ENCODE results near the gene PRKAA1. TPM values are rescaled to one million over a fixed set of nuclear protein-coding genes. Genes with fewer than 3 reads are reported as not detected.

The PRKAA1 gene
- total RNA-seq, 1 donor from 2014 or later: 65.6 TPM

- H3K27me3 ChIP-seq (ENCODE audit: insufficient read depth, low read length): no peaks in the 10 kb centered on the region
- no peaks in the 10 kb centered on the region for H3K9me3 Mint-ChIP-seq (ENCODE audit: unreplicated experiment)
- peaks cover 4% of the 10 kb centered on the region for H4K20me1 ChIP-seq (ENCODE audit: insufficient read depth, low read length)
- H3K4me1 ChIP-seq (ENCODE audit: insufficient read depth, low read length): no peaks in the 10 kb centered on the region
- no peak overlapping the region for H3K4me3 Mint-ChIP-seq (ENCODE audit: unreplicated experiment)
- H3K36me3 ChIP-seq (ENCODE audit: insufficient read depth, low read length): no peaks in the 10 kb centered on the region
- H3K27ac ChIP-seq (ENCODE audit: low read depth, low read length): no peak overlapping the region
- H3K27ac Mint-ChIP-seq (ENCODE audit: unreplicated experiment): no peak overlapping the region
- H2AFZ ChIP-seq (ENCODE audit: low read depth, low read length): no peak overlapping the region
- H3K4me1 Mint-ChIP-seq (ENCODE audit: low read depth, unreplicated experiment): no peaks in the 10 kb centered on the region
- no peak for TF ChIP-seq EZH2 (IDR thresholded peaks at IDR 0.05; ENCODE audit: insufficient read depth, low read length)
- TF ChIP-seq CTCF (IDR thresholded peaks at IDR 0.05; ENCODE audit: insufficient read depth, low read depth, low read length): no peak
- no peak overlapping the region for H3K9ac ChIP-seq (ENCODE audit: low read length)
- H3K79me2 ChIP-seq (ENCODE audit: insufficient read depth, low read length): peaks cover 6% of the 10 kb centered on the region
- no peak overlapping the region for H3K4me2 ChIP-seq (ENCODE audit: low read length)
- no peaks in the 10 kb centered on the region for H3K27me3 Mint-ChIP-seq (ENCODE audit: low read depth, unreplicated experiment)
- DNase-seq (ENCODE audit: low read depth): no peak
- H3K36me3 Mint-ChIP-seq (ENCODE audit: low read depth, unreplicated experiment): no peaks in the 10 kb centered on the region
- FAIRE-seq: no peak
- H3K9me3 ChIP-seq (ENCODE audit: insufficient read depth, low read depth, low read length): no peaks in the 10 kb centered on the region
- no peak overlapping the region for H3K4me3 ChIP-seq (ENCODE audit: insufficient read depth, low read depth, low read length)
Measured at GRCh38 chr5:40801771-40802562, 3.8 kb upstream of the PRKAA1 start.

GRCh38 chr5:40799258-40799657 lies 1.1 kb upstream of the PRKAA1 start:
- Histone ChIP-seq H3K4me3 (ENCODE audit: insufficient read depth, low read depth, low read length) (no peak overlapping the region), H3K9ac (ENCODE audit: low read length) (no peak overlapping the region), H3K4me2 (ENCODE audit: low read length) (peak overlapping the region; percentile 98), H3K79me2 (ENCODE audit: insufficient read depth, low read length) (peaks cover 30% of the 10 kb centered on the region), H3K9me3 (ENCODE audit: insufficient read depth, low read depth, low read length) (no peaks in the 10 kb centered on the region), H3K4me1 (ENCODE audit: insufficient read depth, low read length) (no peaks in the 10 kb centered on the region), H3K27ac (ENCODE audit: low read depth, low read length) (no peak overlapping the region), H3K27me3 (ENCODE audit: insufficient read depth, low read length) (no peaks in the 10 kb centered on the region), H4K20me1 (ENCODE audit: insufficient read depth, low read length) (peaks cover 27% of the 10 kb centered on the region), H2AFZ (ENCODE audit: low read depth, low read length) (no peak overlapping the region), H3K36me3 (ENCODE audit: insufficient read depth, low read length) (no peaks in the 10 kb centered on the region)
- peaks cover 6% of the 10 kb centered on the region for H3K4me1 Mint-ChIP-seq (ENCODE audit: low read depth, unreplicated experiment)
- DNase-seq (ENCODE audit: low read depth) (no peak), FAIRE-seq (no peak)
- H3K36me3 Mint-ChIP-seq (ENCODE audit: low read depth, unreplicated experiment): peaks cover 2% of the 10 kb centered on the region
- H3K4me3 Mint-ChIP-seq (ENCODE audit: unreplicated experiment): peak overlapping the region; percentile 90
- no peak overlapping the region for H3K27ac Mint-ChIP-seq (ENCODE audit: unreplicated experiment)
- TF ChIP-seq CTCF (IDR thresholded peaks at IDR 0.05; ENCODE audit: insufficient read depth, low read depth, low read length): no peak
- no peak for TF ChIP-seq EZH2 (IDR thresholded peaks at IDR 0.05; ENCODE audit: insufficient read depth, low read length)
- H3K27me3 Mint-ChIP-seq (ENCODE audit: low read depth, unreplicated experiment): no peaks in the 10 kb centered on the region
- H3K9me3 Mint-ChIP-seq (ENCODE audit: unreplicated experiment): no peaks in the 10 kb centered on the region

GRCh38 chr5:40798801-40799210 lies 632 bp upstream of the PRKAA1 start:
- Histone ChIP-seq H3K9me3 (ENCODE audit: insufficient read depth, low read depth, low read length) (no peaks in the 10 kb centered on the region), H4K20me1 (ENCODE audit: insufficient read depth, low read length) (peaks cover 32% of the 10 kb centered on the region), H3K36me3 (ENCODE audit: insufficient read depth, low read length) (no peaks in the 10 kb centered on the region), H3K27ac (ENCODE audit: low read depth, low read length) (peak overlapping the region; percentile 89), H3K9ac (ENCODE audit: low read length) (peak overlapping the region; percentile 94), H3K4me3 (ENCODE audit: insufficient read depth, low read depth, low read length) (peak overlapping the region; percentile 71), H3K79me2 (ENCODE audit: insufficient read depth, low read length) (peaks cover 35% of the 10 kb centered on the region), H3K4me2 (ENCODE audit: low read length) (peak overlapping the region; percentile 98), H3K4me1 (ENCODE audit: insufficient read depth, low read length) (no peaks in the 10 kb centered on the region), H2AFZ (ENCODE audit: low read depth, low read length) (peak overlapping the region; percentile 98), H3K27me3 (ENCODE audit: insufficient read depth, low read length) (no peaks in the 10 kb centered on the region)
- Mint-ChIP-seq H3K4me3 (ENCODE audit: unreplicated experiment) (peak overlapping the region; percentile 90), H3K36me3 (ENCODE audit: low read depth, unreplicated experiment) (peaks cover 2% of the 10 kb centered on the region), H3K4me1 (ENCODE audit: low read depth, unreplicated experiment) (peaks cover 6% of the 10 kb centered on the region), H3K27ac (ENCODE audit: unreplicated experiment) (peak overlapping the region; percentile 96), H3K9me3 (ENCODE audit: unreplicated experiment) (no peaks in the 10 kb centered on the region), H3K27me3 (ENCODE audit: low read depth, unreplicated experiment) (no peaks in the 10 kb centered on the region)
- no peak for FAIRE-seq
- TF ChIP-seq EZH2 (IDR thresholded peaks at IDR 0.05; ENCODE audit: insufficient read depth, low read length) (no peak), CTCF (IDR thresholded peaks at IDR 0.05; ENCODE audit: insufficient read depth, low read depth, low read length) (no peak)
- DNase-seq (ENCODE audit: low read depth): no peak

Data from astrocyte (in vitro differentiated cells and primary cell).